Mammary epithelial cell (primary cell): ENCODE results near the gene PROC.

Experiments
- EZH2 ChIP-seq: IDR thresholded peaks from 2 replicates; pipeline ENCODE4 v1.6.1; 2012; ENCODE audit warnings: low read length, inconsistent platforms, borderline replicate concordance
- TF ChIP-seq, protein P1 (sequence below), 2 donors: IDR thresholded peaks in 1 of 2; conservative IDR thresholded peaks in 1 of 2; 2 replicates each; pipeline ENCODE4 v1.5.1; 2011 to 2012; ENCODE audit warnings: inconsistent platforms in 2 of 2, low read length in 2 of 2, mild to moderate bottlenecking in 2 of 2, control low read depth in 1 of 2, low read depth in 1 of 2; ENCODE audit not compliant: insufficient read depth in 1 of 2; ENCODE audit errors: extremely low read depth in 1 of 2

DNA sequence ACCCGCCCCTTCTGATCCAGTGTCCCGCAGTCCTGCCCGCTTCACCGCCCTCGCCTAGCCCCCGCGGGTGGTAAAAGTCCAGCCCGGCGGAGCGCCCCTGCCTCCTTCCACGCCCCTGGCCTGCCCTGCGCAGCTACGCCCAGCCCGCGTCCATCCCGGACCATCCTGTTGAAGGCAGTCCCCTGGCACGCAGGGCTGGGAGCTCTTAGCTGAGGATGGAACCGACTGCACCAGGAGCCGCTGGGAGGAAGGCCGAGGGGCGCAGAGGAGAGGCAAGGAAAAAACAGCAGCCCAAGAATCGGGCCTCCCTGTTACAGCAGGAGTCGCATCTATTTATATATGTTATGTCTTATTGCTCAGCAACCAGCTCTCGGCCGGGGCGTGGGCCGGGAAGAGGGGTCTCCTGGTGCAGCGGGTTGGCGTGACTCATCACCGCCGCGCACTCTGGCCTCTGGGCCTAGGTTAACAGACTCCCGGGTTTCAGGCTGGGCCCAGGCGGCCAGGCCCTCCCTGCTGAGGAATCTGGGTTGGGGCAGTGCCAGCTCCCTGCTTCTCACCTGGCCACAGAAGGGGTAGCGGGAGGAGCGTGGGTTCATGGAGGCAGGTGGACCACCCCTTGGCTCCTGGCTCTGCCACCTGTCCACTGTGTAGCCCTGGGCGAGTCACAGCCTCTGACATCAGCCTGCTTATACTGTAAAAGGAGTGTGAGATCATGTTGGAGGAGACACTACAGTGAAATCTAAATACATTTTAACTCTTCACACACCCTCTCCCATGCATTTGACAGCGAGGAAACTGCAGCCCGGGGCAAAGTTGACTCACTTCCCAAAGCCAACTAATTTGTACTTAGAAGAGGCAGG lies 17.1 kb upstream of the PROC start:
- TF ChIP-seq, protein P1, sequence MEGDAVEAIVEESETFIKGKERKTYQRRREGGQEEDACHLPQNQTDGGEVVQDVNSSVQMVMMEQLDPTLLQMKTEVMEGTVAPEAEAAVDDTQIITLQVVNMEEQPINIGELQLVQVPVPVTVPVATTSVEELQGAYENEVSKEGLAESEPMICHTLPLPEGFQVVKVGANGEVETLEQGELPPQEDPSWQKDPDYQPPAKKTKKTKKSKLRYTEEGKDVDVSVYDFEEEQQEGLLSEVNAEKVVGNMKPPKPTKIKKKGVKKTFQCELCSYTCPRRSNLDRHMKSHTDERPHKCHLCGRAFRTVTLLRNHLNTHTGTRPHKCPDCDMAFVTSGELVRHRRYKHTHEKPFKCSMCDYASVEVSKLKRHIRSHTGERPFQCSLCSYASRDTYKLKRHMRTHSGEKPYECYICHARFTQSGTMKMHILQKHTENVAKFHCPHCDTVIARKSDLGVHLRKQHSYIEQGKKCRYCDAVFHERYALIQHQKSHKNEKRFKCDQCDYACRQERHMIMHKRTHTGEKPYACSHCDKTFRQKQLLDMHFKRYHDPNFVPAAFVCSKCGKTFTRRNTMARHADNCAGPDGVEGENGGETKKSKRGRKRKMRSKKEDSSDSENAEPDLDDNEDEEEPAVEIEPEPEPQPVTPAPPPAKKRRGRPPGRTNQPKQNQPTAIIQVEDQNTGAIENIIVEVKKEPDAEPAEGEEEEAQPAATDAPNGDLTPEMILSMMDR (conservative IDR thresholded peaks at IDR 0.05 in 1 of 2, IDR thresholded peaks at IDR 0.05 in 1 of 2; ENCODE audit: extremely low read depth in 1 of 2, insufficient read depth in 1 of 2, low read depth in 1 of 2, low read length in 2 of 2) = no peak
- TF ChIP-seq EZH2 = no peak
